ENCODE measurements around the gene SMOC2.

SMOC2 gene

DNA sequence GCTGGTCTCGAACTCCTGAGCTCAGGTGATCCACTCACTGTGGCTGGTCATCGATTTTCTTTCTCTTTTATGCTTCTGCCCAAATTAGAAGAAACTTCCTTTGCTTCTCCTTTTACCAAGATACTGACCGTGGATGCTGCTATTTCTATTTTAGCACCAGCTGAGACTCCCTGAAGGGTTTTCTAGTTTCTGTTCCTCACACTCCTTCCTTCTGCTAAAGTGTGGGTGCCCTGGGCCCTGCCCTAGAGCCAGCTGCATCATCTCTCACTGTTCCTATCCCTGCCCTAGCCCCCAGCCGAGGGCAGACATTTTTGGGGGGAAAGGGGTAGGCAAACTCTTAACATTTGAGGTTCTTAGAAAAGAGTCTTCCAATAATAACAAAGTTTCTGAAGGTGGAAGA, 6.3 kb downstream of the SMOC2 start:
- no peak for DNase-seq (ENCODE audit: low spot score)

DNA sequence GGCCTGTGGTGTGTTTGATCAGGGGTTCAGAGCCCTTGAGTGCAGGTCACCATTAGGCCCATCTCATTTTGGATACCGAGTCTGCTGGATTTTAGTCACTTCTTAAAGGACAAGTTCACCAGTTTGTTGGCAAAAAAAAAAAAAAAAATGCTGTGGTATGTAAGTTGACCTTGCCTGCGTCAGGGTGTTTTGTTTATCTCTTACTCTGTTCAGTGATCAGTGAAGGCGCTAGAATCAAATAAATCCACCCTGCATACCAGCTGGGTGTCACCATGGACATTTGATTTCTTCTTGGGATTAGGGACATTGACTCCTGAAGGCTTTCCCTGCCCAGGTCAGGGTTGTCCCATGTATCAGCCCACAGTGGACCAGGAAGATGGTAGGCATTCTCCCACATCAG, 6.7 kb downstream of the SMOC2 start:
- no peak for DNase-seq (ENCODE audit: low spot score)

DNA sequence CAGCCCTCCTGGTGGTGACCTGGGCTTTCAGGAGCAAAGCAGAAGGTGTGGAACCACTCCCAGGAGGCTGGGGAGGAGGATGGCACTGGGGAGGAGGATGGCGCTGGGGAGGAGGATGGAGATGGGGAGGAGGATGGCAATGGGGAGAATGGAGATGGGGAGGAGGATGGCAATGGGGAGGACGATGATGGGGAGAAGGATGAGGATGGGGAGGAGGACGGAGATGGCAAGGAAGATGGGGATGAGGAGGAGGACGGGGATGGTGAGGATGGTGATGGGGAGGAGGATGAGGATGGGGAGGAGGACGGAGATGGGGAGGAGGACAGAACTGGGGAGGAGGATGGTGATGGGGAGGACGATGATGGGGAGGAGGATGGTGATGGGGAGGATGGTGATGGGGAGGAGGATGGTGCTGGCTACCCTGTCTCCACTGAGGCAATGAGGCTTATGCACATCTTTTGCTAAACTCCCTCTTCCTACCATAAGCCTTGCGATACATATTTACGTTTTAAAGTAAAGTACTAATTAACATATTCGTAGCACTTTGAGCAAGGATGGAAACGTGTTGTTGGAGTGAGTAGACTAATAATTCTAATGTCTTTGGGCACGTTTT, 7.4 kb downstream of the SMOC2 start:
- no peak for DNase-seq (ENCODE audit: low spot score)

DNA sequence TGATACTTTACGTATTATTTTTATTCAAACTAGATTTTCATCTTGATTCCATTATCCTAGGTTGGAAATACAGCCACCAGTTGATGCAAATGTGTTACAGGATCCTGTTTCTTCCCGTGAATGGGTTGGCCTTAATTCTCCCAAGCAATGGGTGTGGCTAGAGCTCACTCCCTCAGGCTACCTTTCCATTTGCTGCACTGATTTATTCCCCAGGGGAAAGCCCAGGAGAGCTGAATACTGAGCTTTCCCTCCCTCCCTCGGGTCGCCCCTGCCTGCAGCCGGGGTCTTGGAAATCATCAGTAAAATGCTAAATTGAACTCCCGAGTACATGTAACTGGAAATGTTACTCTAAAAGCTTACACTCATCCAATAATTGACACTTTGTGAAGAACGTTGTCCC, 9.9 kb downstream of the SMOC2 start:
- no peak for DNase-seq (ENCODE audit: low spot score)

DNA sequence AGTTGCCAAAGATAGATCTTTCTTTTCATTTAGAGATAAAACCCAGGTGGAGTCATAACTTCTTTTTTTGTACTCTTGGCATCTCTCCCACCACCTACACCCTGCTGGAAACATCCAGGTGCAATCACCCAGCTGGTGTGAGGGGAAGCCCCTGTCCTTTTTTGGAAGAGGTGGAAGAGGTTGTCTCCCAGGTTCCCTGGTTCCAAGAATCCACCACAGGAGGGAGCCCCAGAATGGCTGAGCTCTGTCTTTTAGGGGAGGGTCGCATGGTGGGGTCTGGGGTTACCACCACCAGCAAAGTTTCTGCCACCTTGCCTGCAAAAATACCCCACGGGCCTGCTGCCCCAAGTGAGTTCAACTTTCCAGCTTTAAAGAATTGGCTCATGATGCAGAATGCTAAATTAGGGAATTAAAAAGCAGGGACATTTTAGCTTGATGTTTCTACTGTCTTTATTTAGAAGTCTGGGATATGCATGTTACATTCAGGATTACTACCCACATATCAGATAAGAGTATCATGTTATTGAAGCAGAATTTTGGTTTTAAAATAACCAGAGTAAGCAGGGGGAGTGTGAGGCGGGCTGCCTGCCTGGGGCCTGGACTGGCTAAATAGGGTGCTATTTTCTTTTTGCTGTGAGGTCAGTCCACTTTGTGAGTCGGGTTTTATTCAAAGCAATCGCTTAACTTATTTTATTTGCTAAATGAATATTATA, 11.0 kb downstream of the SMOC2 start:
- DNase-seq (ENCODE audit: low spot score) = no peak

DNA sequence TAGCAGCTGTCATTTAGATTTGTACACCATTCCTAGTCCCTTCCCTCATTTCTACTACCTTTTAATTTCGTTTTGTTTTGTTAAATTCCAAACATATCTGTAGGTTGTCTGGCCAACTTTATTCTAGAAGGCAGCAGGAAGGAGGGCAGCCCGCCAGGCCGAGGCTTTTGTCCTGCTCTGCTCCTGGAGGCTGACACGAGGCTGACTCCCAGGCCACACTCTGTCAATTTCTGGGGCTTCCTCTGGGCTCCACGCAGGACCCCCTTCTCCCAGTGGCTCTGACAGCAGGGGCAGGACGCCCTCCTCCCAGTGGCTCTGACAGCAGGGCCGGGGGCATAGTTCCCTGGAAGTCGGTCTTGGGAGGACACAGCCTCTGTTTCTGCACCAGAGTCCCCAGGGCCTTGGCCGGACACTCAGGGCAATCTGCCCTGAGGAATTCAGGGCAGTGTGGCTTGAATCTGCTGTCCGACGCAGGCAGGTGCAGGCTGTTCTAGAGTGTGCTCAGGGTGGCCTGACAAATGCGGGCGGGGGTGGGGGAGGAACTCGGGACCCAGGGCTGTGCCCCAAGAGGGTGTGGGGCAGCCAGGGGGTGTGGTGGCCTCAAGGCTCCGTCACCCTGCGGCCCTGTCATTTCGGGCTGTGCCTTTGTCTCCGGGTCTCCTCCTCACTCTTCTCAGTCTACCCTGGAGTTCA, 11.8 kb downstream of the SMOC2 start:
- no peak for DNase-seq (ENCODE audit: low spot score)

DNA sequence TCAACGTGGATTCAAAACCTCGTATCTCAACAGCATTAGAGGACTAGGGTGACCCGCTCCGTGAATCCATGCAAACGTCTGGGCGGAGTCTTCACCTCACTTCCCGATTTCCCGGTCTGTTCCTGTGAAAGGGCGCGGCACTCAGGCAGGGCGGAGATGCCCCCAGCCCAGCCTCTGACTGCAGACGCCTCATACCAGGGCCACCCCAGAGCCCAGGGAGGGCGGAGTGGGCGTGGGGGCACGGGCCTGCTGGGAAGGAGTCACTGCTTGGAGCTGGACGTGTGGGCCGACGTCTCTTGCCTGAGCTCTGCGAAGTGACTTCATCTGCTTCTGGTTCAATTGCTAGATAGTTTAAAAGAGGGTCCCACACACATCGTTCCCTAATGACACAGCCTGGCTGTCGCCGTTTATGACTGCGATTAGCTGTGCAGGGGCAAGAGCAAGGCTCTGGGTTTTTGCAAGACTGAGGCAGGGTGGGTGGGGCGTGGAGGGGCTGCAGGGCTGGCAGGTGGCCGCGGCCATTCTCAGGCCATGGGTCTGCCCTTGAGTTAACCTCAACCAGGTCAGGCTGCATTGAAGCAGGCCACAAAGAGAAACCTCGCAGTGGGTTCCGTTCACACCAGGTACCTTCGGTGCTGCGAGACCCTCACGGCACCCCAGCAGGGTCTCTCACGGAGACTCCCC, 15.0 kb downstream of the SMOC2 start:
- DNase-seq (ENCODE audit: low spot score) = no peak

DNA sequence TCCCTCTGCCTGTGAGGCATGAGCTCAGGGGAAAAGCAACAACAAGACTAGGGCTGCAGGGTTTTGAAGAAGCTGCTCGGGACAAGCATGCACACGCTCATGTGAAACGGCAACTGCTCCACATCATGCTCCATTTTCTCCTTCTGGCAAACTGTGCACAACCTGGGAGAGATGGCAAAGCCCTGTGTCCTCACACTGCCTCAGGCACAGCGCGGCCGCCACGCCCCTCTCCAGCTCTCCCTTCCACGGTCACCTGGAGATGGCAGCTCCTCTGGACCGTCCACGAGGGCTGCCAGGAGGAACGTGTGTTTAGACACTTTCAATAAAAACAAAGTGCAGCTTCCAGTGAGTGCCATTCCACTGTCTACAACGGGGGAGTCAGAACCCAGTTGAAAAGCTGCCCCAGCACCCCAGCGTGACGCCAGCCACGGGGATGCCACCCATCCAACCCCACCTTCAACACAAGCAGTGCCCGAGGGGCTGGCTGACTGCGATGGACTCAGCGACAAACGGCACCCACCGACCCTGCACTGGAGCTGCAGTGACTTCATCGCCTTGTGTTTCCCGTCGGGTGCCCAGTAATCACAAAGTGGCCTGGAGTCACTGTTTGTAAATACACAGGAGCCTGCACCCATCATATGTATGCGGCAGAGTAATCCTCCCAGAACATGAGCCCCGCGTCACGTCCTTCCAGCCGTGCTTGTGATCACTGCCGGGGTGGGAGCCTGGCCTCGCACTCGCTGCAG, 16.1 kb downstream of the SMOC2 start:
- no peak for DNase-seq (ENCODE audit: low spot score)

DNA sequence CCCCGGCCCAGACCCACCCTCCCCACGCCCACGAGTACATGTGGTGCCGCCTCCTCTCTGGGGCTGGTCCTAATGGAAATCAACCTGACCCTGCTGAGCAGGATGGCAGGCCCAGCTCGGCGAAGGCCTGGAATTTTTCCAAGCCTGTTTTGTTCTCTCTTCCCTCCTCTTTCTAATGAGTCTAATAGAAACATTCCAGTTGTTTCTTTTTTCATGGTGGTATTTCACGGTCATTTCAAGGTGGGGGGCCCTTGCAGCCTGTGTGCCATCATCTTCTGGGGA, 16.6 kb downstream of the SMOC2 start:
- no peak for DNase-seq (ENCODE audit: low spot score)

DNA sequence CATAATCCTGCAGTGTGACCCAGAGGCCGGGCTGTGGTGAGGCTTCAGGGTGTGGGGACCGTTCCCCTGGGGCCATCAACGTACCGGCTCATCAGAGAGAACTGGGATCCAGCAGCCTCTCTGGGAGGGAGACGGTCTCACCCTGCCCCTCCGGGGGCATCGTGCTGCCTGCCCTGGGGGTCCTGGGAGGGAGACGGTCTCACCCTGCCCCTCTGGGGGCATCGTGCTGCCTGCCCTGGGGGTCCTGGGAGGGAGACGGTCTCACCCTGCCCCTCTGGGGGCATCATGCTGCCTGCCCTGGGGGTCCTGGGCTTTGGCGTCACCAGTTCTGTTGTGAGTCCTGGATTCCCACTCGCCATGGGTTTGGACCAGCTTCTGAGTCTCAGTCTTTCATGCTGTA, 17.1 kb downstream of the SMOC2 start:
- DNase-seq (ENCODE audit: low spot score) = no peak

DNA sequence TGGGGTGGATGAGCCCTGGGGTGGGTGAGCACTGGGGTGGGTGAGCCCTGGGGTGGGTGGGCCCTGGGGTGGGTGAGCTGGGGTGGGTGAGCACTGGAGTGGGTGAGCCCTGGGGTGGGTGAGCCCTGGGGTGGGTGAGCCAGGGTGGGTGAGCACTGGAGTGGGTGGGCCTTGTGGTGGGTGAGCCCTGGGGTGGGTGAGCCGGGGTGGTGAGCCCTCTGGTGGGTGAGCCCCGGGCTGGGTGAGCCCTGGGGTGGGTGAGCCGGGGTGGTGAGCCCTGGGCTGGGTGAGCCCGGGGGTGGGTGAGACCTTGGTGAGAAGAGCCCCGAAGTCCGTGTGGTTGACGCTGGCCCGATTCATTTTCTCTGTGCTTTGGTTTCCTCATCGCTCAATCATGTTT, 18.6 kb downstream of the SMOC2 start:
- DNase-seq (ENCODE audit: low spot score) = no peak

DNA sequence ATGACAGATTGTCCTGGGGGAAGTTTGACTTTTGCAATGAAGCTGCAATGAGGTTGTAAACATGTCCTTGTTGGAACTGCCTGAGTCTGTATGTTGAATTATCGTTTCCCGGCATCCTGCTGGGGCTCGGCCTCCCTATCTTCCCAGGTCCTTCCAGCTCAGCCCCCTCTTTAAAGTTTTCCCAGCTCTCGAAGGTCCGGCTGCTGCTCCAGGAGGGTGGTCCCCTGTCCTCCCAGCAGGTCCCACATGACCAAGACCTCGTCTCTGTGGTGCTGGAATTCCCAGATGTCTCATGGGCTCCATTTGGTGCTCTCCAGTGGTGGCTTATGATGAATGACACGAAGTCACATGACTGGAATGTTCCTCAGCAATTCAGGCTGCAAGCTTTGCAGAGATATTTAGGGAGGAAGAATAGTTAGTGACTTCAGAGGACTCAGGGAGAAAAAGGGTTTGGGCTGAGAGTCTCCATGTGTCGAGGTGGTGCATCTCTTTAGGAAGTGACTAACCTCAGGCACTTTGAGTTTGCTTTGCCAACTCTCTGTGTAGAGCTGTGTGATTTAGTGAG, 21.4 kb downstream of the SMOC2 start:
- DNase-seq (ENCODE audit: low spot score) = no peak

DNA sequence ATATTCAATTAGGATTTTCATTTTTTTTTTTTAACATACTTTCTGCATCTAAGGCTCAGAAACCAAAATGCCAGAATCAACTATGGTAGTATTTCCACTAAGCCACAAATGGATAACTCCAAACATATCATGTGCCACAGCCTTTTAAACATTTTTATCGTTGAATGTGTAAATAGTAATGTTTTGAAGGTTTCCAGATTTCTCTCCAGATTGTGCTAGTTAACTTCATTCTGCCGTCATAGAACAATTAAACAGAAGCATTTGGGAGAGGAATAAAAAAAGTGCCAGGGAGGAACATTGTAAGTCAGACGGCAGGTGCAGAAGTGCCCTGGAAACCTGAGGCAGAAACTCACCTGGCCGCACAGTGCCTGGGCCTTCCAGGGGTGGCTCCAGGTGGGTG, 23.6 kb downstream of the SMOC2 start:
- no peak for DNase-seq (ENCODE audit: low spot score)

DNA sequence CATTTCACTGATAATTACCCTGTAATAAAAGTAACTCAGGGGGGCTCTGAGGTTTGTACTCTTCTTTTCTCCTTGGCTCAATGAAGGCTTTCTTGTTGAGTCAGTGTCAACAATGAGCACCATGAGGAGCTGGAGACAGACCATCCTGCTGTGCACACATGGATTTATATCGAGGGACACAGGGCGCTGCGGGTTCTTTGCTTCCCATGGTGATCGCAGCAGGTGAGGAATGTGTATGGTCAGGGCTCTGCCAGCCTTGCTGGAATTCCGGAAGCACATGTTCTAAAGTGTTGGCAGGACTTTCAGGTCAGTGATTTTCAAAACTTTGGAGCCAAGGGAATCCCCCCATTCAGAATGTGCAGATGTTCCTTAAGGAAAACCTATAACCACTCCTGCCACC, 27.1 kb downstream of the SMOC2 start:
- DNase-seq (ENCODE audit: low spot score) = no peak

DNA sequence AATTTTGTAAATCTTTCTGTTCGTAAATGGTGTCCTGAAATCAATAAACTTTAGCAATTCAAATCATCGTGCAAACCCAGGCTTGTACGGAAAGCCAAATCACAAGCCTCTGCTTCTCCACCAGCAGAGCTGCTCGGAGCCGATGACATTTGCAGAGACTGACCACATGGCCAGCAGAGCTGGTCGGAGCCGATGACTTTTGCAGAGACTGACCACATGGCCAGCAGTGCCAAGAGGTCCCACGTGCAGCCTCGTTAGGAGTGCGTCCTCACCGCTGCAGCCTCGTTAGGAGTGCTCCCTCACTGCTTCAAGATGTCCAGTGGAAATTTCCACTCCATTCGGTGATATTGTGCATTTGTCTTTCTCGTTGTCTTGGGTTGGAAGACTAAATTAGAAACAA, 28.5 kb downstream of the SMOC2 start:
- DNase-seq (ENCODE audit: low spot score) = no peak

DNA sequence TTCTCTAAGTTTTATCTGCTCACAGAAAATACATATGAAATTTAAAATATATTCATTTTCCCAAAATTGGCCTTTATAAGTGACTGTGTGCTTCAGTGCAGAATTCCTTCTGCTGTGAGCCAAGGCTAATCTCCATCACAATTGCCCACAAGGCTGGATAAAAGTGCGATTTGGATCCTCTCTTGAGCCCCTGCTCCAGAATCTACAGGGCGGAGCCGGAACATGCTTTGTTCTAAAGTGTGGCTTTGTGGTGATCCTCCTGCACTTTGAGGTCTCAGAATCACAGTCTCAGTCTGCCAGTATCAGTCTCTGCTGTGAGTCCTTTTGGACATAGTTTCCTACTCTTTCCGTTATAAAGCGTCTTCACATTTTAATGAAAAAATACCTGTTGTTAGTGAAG, 28.9 kb downstream of the SMOC2 start:
- no peak for DNase-seq (ENCODE audit: low spot score)

DNA sequence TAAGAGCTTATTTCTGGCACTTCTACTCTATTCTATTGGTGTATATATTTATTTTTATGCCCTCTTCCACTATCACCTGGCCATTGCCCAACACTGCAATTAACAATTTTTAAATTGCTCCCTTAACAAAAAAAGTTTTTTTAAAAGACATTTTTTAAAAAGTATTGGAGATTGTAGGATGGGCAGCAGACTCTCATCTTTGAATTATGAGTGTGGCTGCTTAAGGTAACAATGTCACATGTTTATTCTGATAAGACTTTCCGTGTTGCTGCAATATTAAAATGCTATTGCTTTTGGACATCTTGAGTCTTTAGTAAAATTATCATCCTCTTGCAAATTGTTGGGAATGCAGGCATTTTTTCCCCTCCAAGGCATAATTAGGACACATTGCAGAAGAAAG, 31.4 kb downstream of the SMOC2 start:
- DNase-seq (ENCODE audit: low spot score) = no peak

DNA sequence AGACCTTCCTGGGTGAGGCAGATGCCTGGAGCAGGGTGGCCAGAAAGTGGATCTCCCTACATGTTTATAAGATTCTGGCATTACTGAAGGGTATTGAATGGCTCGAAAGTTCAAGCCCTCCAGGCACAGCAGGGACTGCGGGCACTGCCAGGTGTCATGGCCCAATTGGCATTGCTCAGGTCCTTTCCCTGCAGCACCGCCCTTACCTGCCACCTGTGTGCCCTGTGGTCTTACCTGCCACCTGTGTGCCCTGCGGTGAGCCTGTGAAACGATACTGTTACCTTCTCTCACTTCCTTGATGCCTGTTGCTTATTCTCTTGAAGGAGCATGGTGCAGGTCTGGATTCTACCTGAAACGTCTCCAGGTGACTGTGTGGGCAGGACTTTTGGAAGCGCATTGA, 32.2 kb downstream of the SMOC2 start:
- DNase-seq (ENCODE audit: low spot score) = no peak

DNA sequence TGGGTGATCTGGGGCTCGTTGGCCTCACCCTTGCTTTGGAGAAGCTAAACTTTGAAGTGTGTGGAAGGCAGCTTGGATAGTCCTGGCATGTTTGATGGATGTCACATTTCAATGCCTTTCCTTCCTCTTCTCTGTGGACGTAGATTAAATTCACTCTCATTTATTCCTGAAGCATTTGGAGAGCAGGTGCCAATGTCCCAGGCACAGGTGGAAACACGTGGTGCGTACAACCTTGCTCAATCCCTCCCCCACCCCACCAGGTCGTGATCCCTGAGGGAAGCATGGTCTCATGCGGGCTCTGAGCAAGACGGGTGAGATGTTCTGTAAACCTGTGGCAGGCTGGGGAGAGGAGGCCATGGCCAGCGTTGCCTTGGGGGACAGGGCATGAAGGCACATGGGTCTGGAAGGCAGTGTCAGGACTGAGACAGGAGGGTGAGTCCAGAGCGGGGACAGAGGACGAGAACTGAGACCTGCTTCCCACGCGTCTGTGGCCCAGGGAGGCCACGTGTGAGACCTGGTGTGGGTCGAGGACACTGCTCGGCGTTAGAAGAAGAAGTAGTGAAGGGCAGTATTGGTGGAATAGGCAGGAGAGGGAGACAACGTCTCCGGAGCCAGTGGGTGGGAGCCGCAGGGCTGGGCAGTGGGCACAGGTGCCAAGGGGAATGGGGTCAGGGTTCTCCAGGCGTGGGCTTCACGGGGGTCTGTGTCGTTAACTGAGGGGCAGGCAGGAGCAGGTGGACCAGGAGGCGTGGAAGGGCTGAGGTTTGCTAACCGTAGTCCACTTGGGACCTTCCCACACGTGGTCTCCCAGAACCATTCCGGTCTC, 34.4 kb downstream of the SMOC2 start:
- DNase-seq (ENCODE audit: low spot score) = no peak

DNA sequence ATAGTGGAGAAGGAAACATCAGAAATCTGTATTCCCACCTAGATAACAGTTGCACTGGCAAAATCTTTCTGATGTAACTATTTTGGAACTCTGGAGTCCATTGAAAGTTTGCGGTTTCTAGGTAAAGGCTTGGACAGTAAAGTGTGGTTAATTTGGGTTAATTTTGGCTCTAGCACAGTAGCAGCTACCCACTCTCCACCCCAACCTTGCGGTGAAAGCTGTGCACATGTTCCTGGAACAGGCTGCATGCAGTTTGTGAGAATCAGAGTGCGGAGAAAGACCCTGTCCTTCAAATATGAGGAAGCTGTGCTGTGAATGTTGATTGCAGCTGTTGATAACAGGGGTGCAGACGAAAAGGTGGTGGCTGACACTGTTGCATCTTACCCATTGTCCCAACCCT, 38.4 kb downstream of the SMOC2 start:
- no peak for DNase-seq (ENCODE audit: low spot score)

DNA sequence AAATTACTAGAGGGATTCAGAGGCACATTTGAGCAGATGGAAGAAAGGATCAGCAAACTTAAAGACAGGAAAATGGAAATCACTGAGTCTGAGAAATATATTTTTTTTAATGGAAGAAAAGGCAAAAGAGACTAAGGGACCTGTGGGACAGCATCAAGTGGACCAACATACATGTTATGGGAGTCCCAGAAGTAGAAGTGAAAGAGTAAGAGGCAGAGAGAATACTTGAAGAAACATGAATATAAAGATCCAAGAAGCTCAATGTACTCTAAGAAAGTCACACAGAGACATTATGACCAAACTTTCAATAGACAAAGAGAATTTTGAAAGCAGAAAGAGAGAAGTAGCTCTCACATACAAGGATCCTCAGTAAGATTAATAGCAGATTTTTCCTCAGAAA, 39.5 kb downstream of the SMOC2 start:
- DNase-seq (ENCODE audit: low spot score) = no peak

Measured in AG08395 (cell line).